HL-60/S4 (cell line): ENCODE data around the gene SEC14L3.

ENCODE experiments used
- in situ Hi-C: fragments of 300-500 bp; cut with MboI; formaldehyde crosslinking; loops from 2 replicates; pipeline ENCODE4 v1.14.3; 2022; ENCODE audit warnings: low sequenced_read_pairs

SEC14L3 gene

GRCh38 chr22:30447656-30448055 lies 24.2 kb downstream of the SEC14L3 start:
- in situ Hi-C loops = no loop called here

DNA sequence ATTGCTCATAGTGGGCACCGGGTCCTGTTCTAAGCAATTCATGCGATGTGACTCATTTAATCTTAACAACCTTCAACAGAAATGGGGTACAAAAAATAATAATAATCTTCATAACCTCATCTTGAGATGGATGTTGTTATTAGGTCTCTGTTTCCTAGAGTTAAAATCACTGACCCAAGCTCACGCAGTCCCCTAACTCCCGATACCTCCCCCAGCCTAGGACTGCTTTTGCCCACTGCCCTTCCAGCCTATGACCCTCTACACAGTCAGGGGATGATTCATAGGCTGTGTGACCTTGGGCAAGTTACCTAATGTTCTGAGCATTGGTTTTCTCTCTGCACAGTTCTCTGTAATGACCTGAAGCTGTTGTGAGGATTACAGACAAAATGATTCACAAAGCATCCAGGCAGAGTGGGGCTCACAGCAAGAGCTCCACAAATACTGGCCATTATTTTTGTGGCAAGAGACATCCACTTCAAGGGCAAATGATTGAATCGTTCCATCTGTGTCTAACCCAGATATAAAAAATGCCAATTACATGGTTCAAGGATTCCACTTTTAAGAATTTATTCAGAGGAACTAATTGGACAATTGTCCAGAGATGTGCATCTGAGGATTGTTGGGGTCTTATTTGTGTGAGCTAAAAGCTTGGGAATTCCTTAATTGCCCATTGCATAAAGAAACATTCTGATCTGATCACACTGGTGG lies 26.2 kb downstream of the SEC14L3 start:
- in situ Hi-C loops = no loop called here

DNA sequence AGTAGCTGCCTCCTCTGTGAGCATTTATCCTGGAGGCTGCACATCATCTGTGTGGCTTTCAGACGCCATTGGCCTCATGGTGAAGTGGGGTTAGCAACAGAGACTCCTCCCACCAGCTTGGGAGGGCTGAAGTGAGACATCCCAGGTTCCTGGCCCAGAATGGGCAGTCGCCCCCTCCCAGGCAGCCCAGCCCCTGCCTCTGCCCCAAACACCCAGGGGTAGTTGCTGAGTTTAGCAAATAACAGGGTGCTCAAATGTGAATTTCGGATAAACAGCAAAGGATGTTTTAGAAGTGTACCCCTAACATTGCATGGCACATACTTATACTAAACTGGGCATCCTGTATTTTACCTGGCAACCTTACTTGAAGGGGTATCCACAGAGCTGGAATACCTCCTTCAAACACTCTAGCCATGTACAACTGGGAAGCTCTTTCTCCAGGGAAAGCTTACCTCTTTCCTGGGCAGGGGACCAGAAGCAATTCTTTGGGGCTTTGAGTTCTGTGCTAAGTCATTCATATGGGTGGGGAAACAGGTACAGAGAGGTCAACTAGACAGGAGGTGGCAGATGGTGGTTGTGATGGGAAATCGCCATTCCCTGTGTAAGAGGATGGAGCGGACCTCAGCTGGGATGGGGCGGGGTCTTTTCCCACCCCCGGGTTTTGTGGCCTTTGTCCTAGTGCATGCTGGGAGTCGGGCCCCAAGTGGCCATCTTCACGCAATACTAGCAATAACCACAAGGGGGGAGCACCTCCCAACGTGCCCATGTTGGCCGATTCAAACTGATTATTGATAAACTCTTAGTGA lies 27.0 kb downstream of the SEC14L3 start:
- in situ Hi-C loops = no loop called here

DNA sequence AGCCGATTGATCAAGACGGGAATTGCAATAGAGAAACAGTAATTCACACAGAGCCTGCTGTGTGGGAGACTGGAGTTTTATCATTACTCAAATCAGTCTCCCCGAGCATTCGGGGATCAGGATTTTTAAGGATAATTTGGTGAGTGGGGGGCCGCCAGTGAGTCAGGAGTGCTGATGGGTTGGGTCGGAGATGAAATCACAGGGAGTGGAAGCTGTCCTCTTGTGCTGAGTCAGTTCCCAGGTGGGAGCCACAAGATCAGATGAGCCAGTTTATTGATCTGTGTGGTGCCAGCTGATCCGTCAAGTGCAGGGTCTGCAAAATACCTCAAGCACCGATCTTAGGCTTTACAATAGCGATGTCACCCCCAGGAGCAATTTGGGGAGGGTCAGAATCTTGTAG lies 30.7 kb downstream of the SEC14L3 start:
- in situ Hi-C loops = no loop called here

DNA sequence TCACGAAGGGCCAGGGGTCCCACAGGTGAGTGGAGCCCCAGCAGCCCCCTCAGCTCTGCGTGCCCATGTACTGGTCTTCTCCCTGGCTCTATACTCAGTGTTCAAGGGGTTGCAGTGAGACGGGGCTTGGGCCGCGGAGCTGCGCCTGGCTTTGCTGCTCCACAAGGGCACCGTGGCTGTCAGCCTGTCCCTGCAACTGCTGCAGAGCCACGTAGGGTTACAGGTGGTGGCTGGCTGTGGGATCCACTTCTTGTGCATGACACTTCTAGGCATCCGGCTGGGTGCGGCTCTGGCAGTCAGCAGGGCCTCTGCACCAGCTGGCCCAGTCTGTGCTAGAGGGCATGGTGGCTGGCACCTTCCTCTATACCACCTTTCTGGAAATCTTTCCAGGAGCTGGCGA lies 32.0 kb downstream of the SEC14L3 start:
- in situ Hi-C loops = no loop called here

- in situ Hi-C loops = no loop called here
Measured at GRCh38 chr22:30439226-30439625, 32.6 kb downstream of the SEC14L3 start.

DNA sequence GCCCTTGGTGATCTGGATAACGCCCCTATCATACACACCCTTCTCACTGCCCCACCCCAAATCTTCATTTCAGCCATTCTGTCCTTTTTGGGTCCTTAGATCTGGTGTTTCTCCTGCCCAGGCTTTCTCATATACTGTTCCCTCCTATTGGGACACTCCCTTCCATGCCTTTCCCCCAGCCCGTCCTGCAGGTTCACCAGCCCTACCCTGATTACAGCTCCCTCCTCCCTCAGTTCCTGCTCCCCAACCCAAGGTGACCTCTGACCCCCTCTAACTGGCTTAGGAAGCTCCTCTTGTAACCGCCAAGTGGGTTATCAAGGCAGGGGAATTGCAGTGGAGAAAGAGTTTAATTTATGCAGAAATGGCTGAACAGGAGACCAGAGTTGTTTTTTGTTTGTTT lies 33.3 kb downstream of the SEC14L3 start:
- in situ Hi-C loops = no loop called here

DNA sequence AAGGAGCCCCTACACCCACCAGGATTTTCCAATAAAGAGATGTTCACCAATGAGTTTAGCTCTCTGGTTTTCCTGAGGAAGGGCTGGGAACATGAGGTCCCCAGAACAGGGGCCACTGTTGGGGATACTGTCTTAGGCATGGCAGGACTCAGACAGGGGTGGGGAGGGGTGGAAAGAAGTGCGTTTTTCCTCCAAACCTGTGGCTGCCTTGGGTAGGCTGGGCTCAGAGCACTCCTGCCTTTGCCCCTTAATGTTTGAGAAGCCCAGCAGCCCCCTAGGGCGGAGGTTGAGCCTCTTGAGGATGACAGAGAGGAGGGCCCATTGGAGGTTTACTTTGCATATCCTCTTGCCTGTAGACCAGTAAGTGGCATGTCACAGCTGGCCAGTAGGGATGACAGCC lies 35.6 kb downstream of the SEC14L3 start:
- in situ Hi-C loops = no loop called here

DNA sequence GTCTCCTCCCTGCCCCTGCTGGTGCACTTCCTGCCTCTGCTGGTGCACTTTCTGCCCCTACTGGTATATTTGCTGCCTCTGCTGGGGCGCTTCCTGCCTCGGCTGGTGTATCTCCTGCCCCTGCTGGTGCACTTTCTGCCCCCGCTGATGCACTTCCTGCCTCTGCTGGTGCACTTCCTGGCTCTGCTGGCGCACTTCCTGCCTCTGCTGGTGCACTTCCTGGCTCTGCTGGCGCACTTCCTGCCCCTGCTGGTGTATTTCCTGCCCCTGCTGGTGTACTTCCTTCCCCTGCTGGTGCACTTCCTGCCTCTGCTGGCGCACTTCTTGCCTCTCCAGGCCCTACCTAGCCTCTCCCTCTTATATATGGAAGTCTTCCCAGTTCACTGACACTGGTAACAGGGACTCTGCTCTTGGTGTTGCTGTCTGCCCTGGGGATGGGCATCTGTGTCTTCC lies 36.1 kb downstream of the SEC14L3 start:
- in situ Hi-C loops = no loop called here

GRCh38 chr22:30434843-30435242 lies 37.0 kb downstream of the SEC14L3 start:
- in situ Hi-C loops = no loop called here

DNA sequence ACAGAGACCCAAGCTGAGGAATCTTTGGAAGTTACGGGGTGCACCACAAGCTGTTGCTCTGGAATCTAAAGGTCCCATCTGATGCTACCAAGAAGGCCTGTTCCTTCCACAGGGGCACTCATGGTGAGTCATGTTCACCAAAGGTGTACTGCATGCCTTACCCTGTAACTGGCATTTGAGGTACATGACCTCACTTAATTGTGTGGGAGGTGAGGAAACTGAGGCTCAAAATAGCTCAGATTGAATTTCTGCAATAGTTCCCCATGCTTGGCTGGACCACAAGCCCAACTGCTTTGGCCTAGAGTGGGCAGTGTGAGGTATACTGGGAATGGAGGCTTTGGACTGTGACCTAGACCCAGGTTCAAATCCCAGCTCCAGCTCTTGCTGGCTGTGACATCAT lies 38.0 kb downstream of the SEC14L3 start:
- in situ Hi-C loops = no loop called here

DNA sequence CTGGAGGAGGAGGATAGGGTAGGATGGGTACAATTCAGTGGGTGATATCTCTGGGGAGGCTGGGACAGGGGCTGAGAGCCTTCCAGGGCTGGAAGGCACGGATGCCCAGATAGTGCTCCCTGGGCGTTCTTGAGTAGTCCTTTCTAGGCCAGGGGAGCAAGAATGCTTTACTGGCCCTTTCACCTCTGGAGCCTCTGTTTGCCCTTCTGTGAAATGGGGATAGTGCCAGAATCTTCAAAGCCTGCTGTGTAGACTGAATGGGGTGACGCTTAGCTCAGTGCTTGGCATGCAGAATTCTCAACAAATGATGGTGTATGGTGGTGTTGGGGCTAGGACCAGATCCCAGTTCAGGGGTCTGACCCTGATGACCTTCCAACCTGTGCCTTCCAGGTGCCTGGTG lies 38.6 kb downstream of the SEC14L3 start:
- in situ Hi-C loops = no loop called here

- in situ Hi-C loops = no loop called here
Measured at GRCh38 chr22:30432520-30432919, 39.3 kb downstream of the SEC14L3 start.

GRCh38 chr22:30432096-30432495 lies 39.7 kb downstream of the SEC14L3 start:
- in situ Hi-C loops = no loop called here

- in situ Hi-C loops = no loop called here
Measured at GRCh38 chr22:30430933-30431332, 40.9 kb downstream of the SEC14L3 start.

- in situ Hi-C loops = no loop called here
Measured at GRCh38 chr22:30429887-30430286, 41.9 kb downstream of the SEC14L3 start.

DNA sequence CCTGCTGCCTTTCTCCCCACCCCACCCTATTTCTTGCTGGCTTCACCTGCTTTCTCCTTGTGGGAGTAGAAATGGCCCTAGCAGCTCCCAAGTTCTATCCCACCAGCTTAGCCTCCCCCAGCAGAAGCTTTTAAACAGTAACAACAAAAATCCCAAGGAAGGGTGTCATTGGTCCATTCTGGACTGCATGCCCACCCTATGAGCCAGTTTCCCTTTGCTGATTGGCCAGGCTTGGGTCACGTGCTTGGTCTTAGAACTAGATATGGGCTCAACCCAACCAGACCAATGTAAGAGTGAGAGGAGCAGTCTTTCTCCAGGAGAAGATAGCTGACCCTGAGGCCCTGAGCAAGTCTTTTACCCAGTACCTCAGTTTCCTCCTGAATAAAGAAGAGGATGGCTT lies 43.9 kb downstream of the SEC14L3 start:
- in situ Hi-C loops = no loop called here

GRCh38 chr22:30426388-30427353 lies 45.1 kb downstream of the SEC14L3 start:
- in situ Hi-C loops = no loop called here

GRCh38 chr22:30425616-30426387 lies 46.0 kb downstream of the SEC14L3 start, which contains the start of gene MTFP1:
TSS of gene MTFP1 (plus strand) at chr22:30425768. CDS start at chr22:30425880, 112 bp downstream.
- in situ Hi-C loops = no loop called here

DNA sequence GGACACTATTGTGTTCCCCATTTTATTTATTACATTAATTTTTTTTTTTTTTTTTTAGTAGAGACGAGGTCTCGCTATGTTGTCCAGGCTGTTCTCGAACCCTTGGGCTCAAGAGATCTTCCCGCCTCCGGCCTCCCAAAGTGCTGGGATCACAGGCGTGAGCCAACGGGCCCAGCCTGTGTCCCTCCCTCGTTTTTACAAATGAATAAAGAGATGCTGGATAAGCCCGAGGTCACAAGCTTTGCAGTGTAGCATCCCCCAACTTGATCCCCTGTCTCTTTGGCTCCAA lies 46.5 kb downstream of the SEC14L3 start:
- in situ Hi-C loops = no loop called here
